HL-60 (cell line): ENCODE results near the gene MYO1A.
"Not testable (repeated sequence)": the region's sequence is repeated elsewhere in the genome, so short reads cannot be mapped to it uniquely, and the experiment has no call there.

ENCODE experiments used
- DNase-seq, 2 experiments: peaks; one replicate each; pipeline ENCODE4 v3.0.0-alpha.2; 2010 to 2020; ENCODE audit warnings: low read depth in 1 of 2, low spot score in 1 of 2
- H3K27ac ChIP-seq: fragments of 250-450 bp; sonication (Bioruptor Pico); replicated peaks from 2 replicates; pipeline ENCODE4 v1.5.1; 2020; ENCODE audit warnings: mild to moderate bottlenecking, moderate library complexity
- H3K27me3 ChIP-seq: fragments of 250-450 bp; sonication (Bioruptor Pico); 2 replicates; pipeline ENCODE4 v1.5.1; 2021; ENCODE audit warnings: mild to moderate bottlenecking, moderate library complexity; ENCODE audit not compliant: insufficient read depth, poor library complexity, severe bottlenecking
- H3K4me3 ChIP-seq: replicated peaks from 2 replicates; pipeline ENCODE4 v1.5.1; 2011; ENCODE audit warnings: mild to moderate bottlenecking, control low read depth, low read length; ENCODE audit not compliant: insufficient read depth
- CTCF ChIP-seq: IDR thresholded peaks from one replicate; pipeline ENCODE4 v1.5.1; 2011; ENCODE audit warnings: low read length, control low read depth, inconsistent platforms; ENCODE audit not compliant: insufficient read depth
- GABPA ChIP-seq: IDR thresholded peaks from 2 replicates; pipeline ENCODE4 v1.6.1; 2012; ENCODE audit warnings: low read depth
- POLR2AphosphoS5 ChIP-seq: IDR thresholded peaks from 2 replicates; pipeline ENCODE4 v1.6.1; 2012; ENCODE audit warnings: low read depth
- SPI1 ChIP-seq: IDR thresholded peaks from 2 replicates; pipeline ENCODE4 v1.6.1; 2012; ENCODE audit warnings: low read depth, mild to moderate bottlenecking, borderline replicate concordance
- TF ChIP-seq, protein P1 (sequence below): IDR thresholded peaks from 2 replicates; pipeline ENCODE4 v1.6.1; 2012; ENCODE audit warnings: low read depth; ENCODE audit not compliant: insufficient replicate concordance

MYO1A gene

GRCh38 chr12:57073566-57074450 is 23.9 kb upstream of the MYO1A start:
- not testable (repeated sequence) for DNase-seq, H3K27ac ChIP-seq, H3K4me3 ChIP-seq, H3K27me3 ChIP-seq

DNA sequence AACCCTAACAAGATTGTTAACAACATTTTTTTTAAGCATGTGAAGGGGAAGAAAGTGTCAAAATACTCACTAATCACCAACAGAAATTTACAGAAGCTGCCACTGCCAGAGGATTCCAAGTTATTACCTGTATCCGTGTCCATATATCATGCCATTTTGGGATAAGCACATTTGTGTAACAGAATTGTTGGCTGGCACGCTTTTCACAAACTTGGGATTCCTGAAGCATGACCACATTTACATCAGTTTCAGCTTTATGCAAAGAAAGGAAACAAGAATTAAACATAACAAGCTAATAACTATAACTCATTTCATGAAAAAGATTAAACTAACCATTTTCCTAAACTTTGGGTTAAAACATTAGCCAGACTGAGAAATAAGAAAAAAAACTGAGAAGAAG is 22.7 kb upstream of the MYO1A start:
- TF ChIP-seq SPI1 (no peak), POLR2AphosphoS5 (no peak), CTCF (no peak), GABPA (no peak)
- TF ChIP-seq, protein P1, sequence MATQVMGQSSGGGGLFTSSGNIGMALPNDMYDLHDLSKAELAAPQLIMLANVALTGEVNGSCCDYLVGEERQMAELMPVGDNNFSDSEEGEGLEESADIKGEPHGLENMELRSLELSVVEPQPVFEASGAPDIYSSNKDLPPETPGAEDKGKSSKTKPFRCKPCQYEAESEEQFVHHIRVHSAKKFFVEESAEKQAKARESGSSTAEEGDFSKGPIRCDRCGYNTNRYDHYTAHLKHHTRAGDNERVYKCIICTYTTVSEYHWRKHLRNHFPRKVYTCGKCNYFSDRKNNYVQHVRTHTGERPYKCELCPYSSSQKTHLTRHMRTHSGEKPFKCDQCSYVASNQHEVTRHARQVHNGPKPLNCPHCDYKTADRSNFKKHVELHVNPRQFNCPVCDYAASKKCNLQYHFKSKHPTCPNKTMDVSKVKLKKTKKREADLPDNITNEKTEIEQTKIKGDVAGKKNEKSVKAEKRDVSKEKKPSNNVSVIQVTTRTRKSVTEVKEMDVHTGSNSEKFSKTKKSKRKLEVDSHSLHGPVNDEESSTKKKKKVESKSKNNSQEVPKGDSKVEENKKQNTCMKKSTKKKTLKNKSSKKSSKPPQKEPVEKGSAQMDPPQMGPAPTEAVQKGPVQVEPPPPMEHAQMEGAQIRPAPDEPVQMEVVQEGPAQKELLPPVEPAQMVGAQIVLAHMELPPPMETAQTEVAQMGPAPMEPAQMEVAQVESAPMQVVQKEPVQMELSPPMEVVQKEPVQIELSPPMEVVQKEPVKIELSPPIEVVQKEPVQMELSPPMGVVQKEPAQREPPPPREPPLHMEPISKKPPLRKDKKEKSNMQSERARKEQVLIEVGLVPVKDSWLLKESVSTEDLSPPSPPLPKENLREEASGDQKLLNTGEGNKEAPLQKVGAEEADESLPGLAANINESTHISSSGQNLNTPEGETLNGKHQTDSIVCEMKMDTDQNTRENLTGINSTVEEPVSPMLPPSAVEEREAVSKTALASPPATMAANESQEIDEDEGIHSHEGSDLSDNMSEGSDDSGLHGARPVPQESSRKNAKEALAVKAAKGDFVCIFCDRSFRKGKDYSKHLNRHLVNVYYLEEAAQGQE = no peak
- no peak for DNase-seq

DNA sequence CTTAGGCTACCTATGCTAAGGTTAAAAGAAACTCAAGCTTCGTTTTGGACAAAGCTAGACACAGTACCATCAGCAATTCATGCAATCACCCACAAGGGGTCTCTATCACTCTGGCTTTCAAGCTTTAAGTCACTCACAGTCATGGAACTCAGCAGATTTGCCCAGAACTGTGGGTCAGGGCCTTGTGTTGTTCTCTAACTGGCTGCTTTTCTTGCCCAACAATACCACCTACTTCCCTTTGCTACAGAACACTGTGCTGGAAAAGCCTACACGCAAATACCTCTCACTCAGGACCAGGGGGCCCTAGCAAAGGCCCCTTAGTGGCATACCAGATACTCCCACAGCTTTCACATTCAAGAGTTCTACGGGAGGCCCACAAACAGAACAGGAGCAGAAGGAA is 19.6 kb upstream of the MYO1A start:
- H3K4me3 ChIP-seq = no peak overlapping the region
- peak; percentile 95 for DNase-seq
- no peak for TF ChIP-seq GABPA
- TF ChIP-seq SPI1 = peak; percentile 43; the same call in 1 of the 2 replicates
- peak; percentile 87 for TF ChIP-seq CTCF
- peak overlapping the region; percentile 58 for H3K27ac ChIP-seq
- no peaks in the 10 kb centered on the region for H3K27me3 ChIP-seq

More for the DNA sequence above, 22.7 kb upstream of the MYO1A start:
- no peaks in the 10 kb centered on the region for H3K27me3 ChIP-seq
- no peak overlapping the region for H3K4me3 ChIP-seq
- no peak overlapping the region for H3K27ac ChIP-seq

DNA sequence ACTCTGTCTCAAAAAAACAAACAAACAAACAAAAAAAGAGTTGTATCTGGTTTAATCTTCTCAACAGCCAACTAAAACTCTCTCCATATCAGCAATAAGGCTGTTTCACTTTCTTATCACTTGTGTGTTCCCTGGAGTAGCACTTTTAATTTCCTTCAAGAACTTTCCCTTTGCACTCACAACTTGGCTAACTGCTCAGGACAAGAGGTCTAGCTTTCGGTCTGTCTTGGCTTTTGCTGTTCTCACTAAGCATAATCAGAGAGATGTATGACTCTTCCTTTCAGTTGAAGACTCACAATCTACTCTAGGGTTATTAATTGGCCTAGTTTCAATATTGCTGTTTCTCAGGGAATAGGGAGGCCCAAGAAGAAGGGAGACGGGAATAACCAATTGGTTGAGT is 16.3 kb upstream of the MYO1A start:
- H3K27ac ChIP-seq = no peak overlapping the region
- TF ChIP-seq SPI1 (no peak), POLR2AphosphoS5 (no peak), GABPA (no peak), CTCF (no peak)
- TF ChIP-seq, protein P1 = no peak

More for the DNA sequence above, 16.3 kb upstream of the MYO1A start:
- DNase-seq = no peak
- H3K27me3 ChIP-seq = no peaks in the 10 kb centered on the region
- no peak overlapping the region for H3K4me3 ChIP-seq
